ENCODE data around the gene TMEM115. TPM values are rescaled to one million over a fixed set of nuclear protein-coding genes. Genes with fewer than 3 reads are reported as not detected.

Gene TMEM115
- total and polyA plus RNA-seq, 9 donors = 23.0 to 31.3 (median 26.1) TPM

GRCh38 chr3:50380405-50381085, 21.2 kb upstream of the TMEM115 start:
- no peak for DNase-seq
- Histone ChIP-seq H3K27me3 (ENCODE audit: control insufficient read depth, insufficient read depth, low read length) (no peaks in the 10 kb centered on the region), H3K9me3 (replicated peaks; ENCODE audit: control insufficient read depth, low read depth, low read length) (no peaks in the 10 kb centered on the region), H3K4me1 (ENCODE audit: control insufficient read depth, insufficient read depth, low read length) (peaks cover 21% of the 10 kb centered on the region), H3K36me3 (ENCODE audit: control insufficient read depth, insufficient read depth, low read length) (no peaks in the 10 kb centered on the region), H3K4me3 (ENCODE audit: low read length) (no peak overlapping the region), H3K27ac (ENCODE audit: low read length) (no peak overlapping the region)
- 76% methylated on average over 14 of the region's 17 CpGs for WGBS (ENCODE audit: insufficient coverage)

GRCh38 chr3:50378757-50379156, 19.4 kb upstream of the TMEM115 start:
- no peak overlapping the region for H3K27ac ChIP-seq (ENCODE audit: low read length)
- 85% methylated on average over 16 of the region's 17 CpGs for WGBS (ENCODE audit: insufficient coverage)
- no peak for DNase-seq

GRCh38 chr3:50378024-50378423, 18.7 kb upstream of the TMEM115 start:
- Histone ChIP-seq H3K27ac (ENCODE audit: low read length) (no peak overlapping the region), H3K4me1 (ENCODE audit: control insufficient read depth, insufficient read depth, low read length) (peaks cover 18% of the 10 kb centered on the region), H3K36me3 (ENCODE audit: control insufficient read depth, insufficient read depth, low read length) (no peaks in the 10 kb centered on the region), H3K9me3 (replicated peaks; ENCODE audit: control insufficient read depth, low read depth, low read length) (no peaks in the 10 kb centered on the region), H3K4me3 (ENCODE audit: low read length) (no peak overlapping the region), H3K27me3 (ENCODE audit: control insufficient read depth, insufficient read depth, low read length) (no peaks in the 10 kb centered on the region)
- no peak for DNase-seq
- 78% methylated on average over 4 of the region's 6 CpGs for WGBS (ENCODE audit: insufficient coverage)

More at GRCh38 chr3:50378757-50379156, 19.4 kb upstream of the TMEM115 start:
- Histone ChIP-seq H3K4me3 (ENCODE audit: low read length) (no peak overlapping the region), H3K4me1 (ENCODE audit: control insufficient read depth, insufficient read depth, low read length) (peaks cover 21% of the 10 kb centered on the region), H3K9me3 (replicated peaks; ENCODE audit: control insufficient read depth, low read depth, low read length) (no peaks in the 10 kb centered on the region), H3K27me3 (ENCODE audit: control insufficient read depth, insufficient read depth, low read length) (no peaks in the 10 kb centered on the region), H3K36me3 (ENCODE audit: control insufficient read depth, insufficient read depth, low read length) (no peaks in the 10 kb centered on the region)

- H3K4me1 ChIP-seq (ENCODE audit: control insufficient read depth, insufficient read depth, low read length) = peaks cover 19% of the 10 kb centered on the region
- no peak overlapping the region for H3K4me3 ChIP-seq (ENCODE audit: low read length)
- H3K27ac ChIP-seq (ENCODE audit: low read length) = no peak overlapping the region
- no peak for DNase-seq
- H3K9me3 ChIP-seq (replicated peaks; ENCODE audit: control insufficient read depth, low read depth, low read length) = no peaks in the 10 kb centered on the region
- H3K36me3 ChIP-seq (ENCODE audit: control insufficient read depth, insufficient read depth, low read length) = no peaks in the 10 kb centered on the region
- no peaks in the 10 kb centered on the region for H3K27me3 ChIP-seq (ENCODE audit: control insufficient read depth, insufficient read depth, low read length)
- WGBS (ENCODE audit: insufficient coverage) = 48% methylated on average over 5 of the region's 7 CpGs
These were observed 16.1 kb upstream of the TMEM115 start for GRCh38 chr3:50375258-50375931.

- Histone ChIP-seq H3K36me3 (ENCODE audit: control insufficient read depth, insufficient read depth, low read length) (no peaks in the 10 kb centered on the region), H3K4me3 (ENCODE audit: low read length) (no peak overlapping the region), H3K9me3 (replicated peaks; ENCODE audit: control insufficient read depth, low read depth, low read length) (no peaks in the 10 kb centered on the region), H3K27me3 (ENCODE audit: control insufficient read depth, insufficient read depth, low read length) (no peaks in the 10 kb centered on the region), H3K27ac (ENCODE audit: low read length) (no peak overlapping the region), H3K4me1 (ENCODE audit: control insufficient read depth, insufficient read depth, low read length) (peaks cover 15% of the 10 kb centered on the region)
- 74% methylated on average over 15 of the region's 22 CpGs for WGBS (ENCODE audit: insufficient coverage)
- DNase-seq = no peak
These were observed 15.3 kb upstream of the TMEM115 start for GRCh38 chr3:50374363-50375257.

GRCh38 chr3:50373146-50374051, 14.1 kb upstream of the TMEM115 start:
- H3K4me1 ChIP-seq (ENCODE audit: control insufficient read depth, insufficient read depth, low read length) = peaks cover 22% of the 10 kb centered on the region
- no peak overlapping the region for H3K4me3 ChIP-seq (ENCODE audit: low read length)
- H3K27me3 ChIP-seq (ENCODE audit: control insufficient read depth, insufficient read depth, low read length) = no peaks in the 10 kb centered on the region
- no peaks in the 10 kb centered on the region for H3K9me3 ChIP-seq (replicated peaks; ENCODE audit: control insufficient read depth, low read depth, low read length)
- no peaks in the 10 kb centered on the region for H3K36me3 ChIP-seq (ENCODE audit: control insufficient read depth, insufficient read depth, low read length)
- no peak overlapping the region for H3K27ac ChIP-seq (ENCODE audit: low read length)
- DNase-seq = no peak
- 48% methylated on average over 9 of the region's 12 CpGs for WGBS (ENCODE audit: insufficient coverage)

- WGBS (ENCODE audit: insufficient coverage) = 54% methylated on average over 4 of the region's 8 CpGs
- Histone ChIP-seq H3K4me1 (ENCODE audit: control insufficient read depth, insufficient read depth, low read length) (peaks cover 32% of the 10 kb centered on the region), H3K36me3 (ENCODE audit: control insufficient read depth, insufficient read depth, low read length) (no peaks in the 10 kb centered on the region), H3K9me3 (replicated peaks; ENCODE audit: control insufficient read depth, low read depth, low read length) (no peaks in the 10 kb centered on the region), H3K27ac (ENCODE audit: low read length) (no peak overlapping the region), H3K27me3 (ENCODE audit: control insufficient read depth, insufficient read depth, low read length) (no peaks in the 10 kb centered on the region), H3K4me3 (ENCODE audit: low read length) (no peak overlapping the region)
- DNase-seq = peak; percentile 44
These were observed 13.0 kb upstream of the TMEM115 start for GRCh38 chr3:50372349-50372748.

GRCh38 chr3:50371133-50371685, 11.9 kb upstream of the TMEM115 start:
- no peak overlapping the region for H3K4me3 ChIP-seq (ENCODE audit: low read length)
- H3K9me3 ChIP-seq (replicated peaks; ENCODE audit: control insufficient read depth, low read depth, low read length) = no peaks in the 10 kb centered on the region
- H3K4me1 ChIP-seq (ENCODE audit: control insufficient read depth, insufficient read depth, low read length) = peaks cover 40% of the 10 kb centered on the region
- DNase-seq = no peak
- no peaks in the 10 kb centered on the region for H3K27me3 ChIP-seq (ENCODE audit: control insufficient read depth, insufficient read depth, low read length)
- 74% methylated on average over 2 of the region's 3 CpGs for WGBS (ENCODE audit: insufficient coverage)
- H3K36me3 ChIP-seq (ENCODE audit: control insufficient read depth, insufficient read depth, low read length) = no peaks in the 10 kb centered on the region
- H3K27ac ChIP-seq (ENCODE audit: low read length) = no peak overlapping the region

GRCh38 chr3:50370594-50370993, 11.3 kb upstream of the TMEM115 start:
- peak; percentile 88 for DNase-seq
- WGBS (ENCODE audit: insufficient coverage) = 37% methylated on average over 4 of the region's 14 CpGs

More at GRCh38 chr3:50370594-50370993, 11.3 kb upstream of the TMEM115 start:
- Histone ChIP-seq H3K36me3 (ENCODE audit: control insufficient read depth, insufficient read depth, low read length) (no peaks in the 10 kb centered on the region), H3K9me3 (replicated peaks; ENCODE audit: control insufficient read depth, low read depth, low read length) (no peaks in the 10 kb centered on the region), H3K27me3 (ENCODE audit: control insufficient read depth, insufficient read depth, low read length) (peaks cover under 1% of the 10 kb centered on the region), H3K4me1 (ENCODE audit: control insufficient read depth, insufficient read depth, low read length) (peaks cover 41% of the 10 kb centered on the region), H3K27ac (ENCODE audit: low read length) (no peak overlapping the region), H3K4me3 (ENCODE audit: low read length) (no peak overlapping the region)
